Measurements from ENCODE around the gene NTNG1.

GRCh38 chr1:107202007-107202406 lies 61.2 kb downstream of the NTNG1 start:
- no peak for TF ChIP-seq POLR2A (IDR thresholded peaks at IDR 0.05)
- no peak for TF ChIP-seq CTCF (IDR thresholded peaks at IDR 0.05)
